ENCODE data around the gene RANBP1. TPM values are rescaled to one million over a fixed set of nuclear protein-coding genes. Genes with fewer than 3 reads are reported as not detected.

The RANBP1 gene
- total and polyA plus RNA-seq, 9 of the 15 experiments (the other 6 are each of a cell fraction or from before 2014, with no cell fraction given), result 162 to 2,891 (median 1,289) TPM

- TF ChIP-seq ZBTB40 (IDR thresholded peaks at IDR 0.05) (no peak), ZBTB40 (CRISPR knock-in tag; IDR thresholded peaks at IDR 0.05) (no peak), TGIF2 (CRISPR knock-in tag; IDR thresholded peaks at IDR 0.05) (no peak), ZNF197 (CRISPR knock-in tag; IDR thresholded peaks at IDR 0.05; ENCODE audit: low read depth) (no peak), ZC3H11A (IDR thresholded peaks at IDR 0.05; ENCODE audit: low read depth, low read length) (no peak), ADNP (tag; IDR thresholded peaks at IDR 0.05) (no peak), CEBPZ (IDR thresholded peaks at IDR 0.05; ENCODE audit: borderline replicate concordance, low read depth, low read length) (no peak), ID3 (CRISPR knock-in tag; IDR thresholded peaks at IDR 0.05) (no peak), ID3 (tag; IDR thresholded peaks at IDR 0.05) (0 out of 2 replicates have a peak, but pooled peaks have one; percentile 32), MBD2 (IDR thresholded peaks at IDR 0.05; ENCODE audit: borderline replicate concordance, low read depth) (no peak), GABPB1 (CRISPR knock-in tag; IDR thresholded peaks at IDR 0.05) (no peak), ZNF133 (CRISPR knock-in tag; IDR thresholded peaks at IDR 0.05) (no peak), POLR2AphosphoS2 (IDR thresholded peaks at IDR 0.05; ENCODE audit: low read length) (peak; percentile 80; the same call in 1 of the 2 replicates), HDAC3 (IDR thresholded peaks at IDR 0.05; ENCODE audit: borderline replicate concordance, partially characterized antibody) (no peak), ELF2 (CRISPR knock-in tag; IDR thresholded peaks at IDR 0.05) (no peak), THRAP3 (IDR thresholded peaks at IDR 0.05; ENCODE audit: borderline replicate concordance) (no peak)
Measured at GRCh38 chr22:20066617-20067383, 49.1 kb upstream of the RANBP1 start (continued).

Measured in K562 (cell line).